CD4-positive, CD25-positive, alpha-beta regulatory T cell (primary cell): ENCODE results near the gene E2F7. TPM values are rescaled to one million over a fixed set of nuclear protein-coding genes. Genes with fewer than 3 reads are reported as not detected.

Source experiments
- ATAC-seq, 2 donors: fragments of 150-1000 bp; cut with Tn5 transposase; one replicate each; pipeline ENCODE4 v1.10.0; 2021; ENCODE audit warnings: low read depth in 2 of 2, moderate number of reproducible peaks in 2 of 2, moderate library complexity in 1 of 2
- DNase-seq, 3 donors: peaks; one replicate each; pipeline versions ENCODE4 v3.0.0 to v3.0.0-alpha.2; 2012 to 2022; ENCODE audit warnings: mixed read lengths in 1 of 3
- H3K27ac ChIP-seq: one replicate; pipeline ENCODE4 v1.7.0; 2013; ENCODE audit warnings: mild to moderate bottlenecking, low read length; ENCODE audit not compliant: insufficient read depth, poor library complexity, severe bottlenecking
- H3K27me3 ChIP-seq: one replicate; pipeline ENCODE4 v1.7.0; 2013; ENCODE audit warnings: low read length; ENCODE audit not compliant: control insufficient read depth, insufficient read depth
- H3K36me3 ChIP-seq: one replicate; pipeline ENCODE4 v1.7.0; 2013; ENCODE audit warnings: mild to moderate bottlenecking, low read length, moderate library complexity; ENCODE audit not compliant: control insufficient read depth, insufficient read depth
- H3K4me1 ChIP-seq: 2 replicates; pipeline ENCODE4 v1.7.0; 2013; ENCODE audit warnings: mild to moderate bottlenecking, low read length; ENCODE audit not compliant: insufficient read depth, control insufficient read depth, poor library complexity, severe bottlenecking
- H3K4me3 ChIP-seq: one replicate; pipeline ENCODE4 v1.7.0; 2013; ENCODE audit warnings: low read depth, mild to moderate bottlenecking, low read length, moderate library complexity
- H3K9me3 ChIP-seq, 2 experiments: 1 replicate in 1 of 2; 2 replicates in 1 of 2; pipeline ENCODE4 v1.7.0; 2013; ENCODE audit warnings: low read length in 2 of 2, mild to moderate bottlenecking in 1 of 2, moderate library complexity in 1 of 2; ENCODE audit not compliant: control insufficient read depth in 2 of 2
- H3K27ac Mint-ChIP-seq, 3 donors: one replicate each; pipeline ENCODE4 v1.8.0; 2020 to 2022; ENCODE audit warnings: mild to moderate bottlenecking in 3 of 3, mixed read lengths in 3 of 3, moderate library complexity in 2 of 3
- H3K27me3 Mint-ChIP-seq: one replicate; pipeline ENCODE4 v1.8.0; 2022; ENCODE audit warnings: mild to moderate bottlenecking, mixed read lengths
- H3K36me3 Mint-ChIP-seq: one replicate; pipeline ENCODE4 v1.8.0; 2020; ENCODE audit warnings: mixed read lengths
- H3K4me1 Mint-ChIP-seq, 4 donors: one replicate each; pipeline ENCODE4 v1.8.0; 2020 to 2022; ENCODE audit warnings: mixed read lengths in 4 of 4, mild to moderate bottlenecking in 1 of 4
- H3K4me3 Mint-ChIP-seq, 4 donors: one replicate each; pipeline ENCODE4 v1.8.0; 2020 to 2022; ENCODE audit warnings: mild to moderate bottlenecking in 4 of 4, mixed read lengths in 4 of 4, moderate library complexity in 3 of 4
- H3K9me3 Mint-ChIP-seq, 7 donors: one replicate each; pipeline ENCODE4 v1.8.0; 2020 to 2022; ENCODE audit warnings: mixed read lengths in 7 of 7, mild to moderate bottlenecking in 3 of 7, moderate library complexity in 2 of 7
- polyA plus RNA-seq, 4 donors: library from polyadenylated mRNA; unstranded; fragments of 300-500 nt; fragmentation: Illumina TruSeq; gene quantifications; one replicate each; pipeline ENCODE4 v1.2.3, GENCODE V29; 2021
- total RNA-seq: library from RNA; stranded (reverse); gene quantifications from one replicate; pipeline ENCODE4 v1.2.3, GENCODE V29; 2022

The E2F7 gene
- total and polyA plus RNA-seq, 5 donors from 2014 or later = 0.13 to 1.6 (median 0.21) TPM; not detected in 2

- ATAC-seq = no peak
- Mint-ChIP-seq H3K4me1 (peaks cover 0 to 7% (median 0%) of the 10 kb centered on the region in 4 donors), H3K36me3 (no peaks in the 10 kb centered on the region), H3K27me3 (peaks cover 11% of the 10 kb centered on the region), H3K9me3 (peaks cover 0 to 2% (median 0%) of the 10 kb centered on the region in 7 donors), H3K4me3 (no peak overlapping the region), H3K27ac (no peak overlapping the region)
- Histone ChIP-seq H3K27me3 (no peaks in the 10 kb centered on the region), H3K9me3 (no peaks in the 10 kb centered on the region), H3K4me1 (no peaks in the 10 kb centered on the region), H3K36me3 (no peaks in the 10 kb centered on the region), H3K27ac (no peak overlapping the region), H3K4me3 (no peak overlapping the region)
- no peak for DNase-seq
Measured at GRCh38 chr12:77016606-77017005, 48.8 kb downstream of the E2F7 start.

DNA sequence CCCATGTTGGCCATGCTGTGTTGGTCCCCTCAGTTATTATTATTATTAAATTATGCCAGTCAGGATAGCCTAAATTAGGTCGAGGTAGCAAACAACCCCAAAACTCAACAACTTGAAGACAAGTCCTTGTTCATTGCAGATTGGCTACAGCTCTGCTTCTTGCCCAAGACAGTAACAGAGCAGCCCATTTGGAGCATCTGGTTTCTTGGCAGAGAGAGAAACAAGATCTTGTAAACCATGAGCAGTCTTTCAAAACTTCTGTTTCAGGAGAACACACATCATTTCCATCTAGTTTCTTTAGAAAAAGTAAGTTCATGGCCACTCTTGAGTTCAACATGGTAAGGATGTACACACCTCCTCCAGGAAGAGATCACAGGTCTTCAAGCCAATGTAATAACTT lies 52.3 kb downstream of the E2F7 start:
- Histone ChIP-seq H3K4me1 (no peaks in the 10 kb centered on the region), H3K36me3 (no peaks in the 10 kb centered on the region), H3K9me3 (no peaks in the 10 kb centered on the region), H3K4me3 (no peak overlapping the region), H3K27me3 (peaks cover 4% of the 10 kb centered on the region), H3K27ac (no peak overlapping the region)
- Mint-ChIP-seq H3K9me3 (peaks cover 0 to 2% (median 0%) of the 10 kb centered on the region in 7 donors), H3K4me3 (no peak overlapping the region), H3K4me1 (peaks cover 0 to 11% (median 6%) of the 10 kb centered on the region in 4 donors), H3K36me3 (no peaks in the 10 kb centered on the region), H3K27me3 (peaks cover 22% of the 10 kb centered on the region), H3K27ac (no peak overlapping the region)
- ATAC-seq (no peak), DNase-seq (no peak)

DNA sequence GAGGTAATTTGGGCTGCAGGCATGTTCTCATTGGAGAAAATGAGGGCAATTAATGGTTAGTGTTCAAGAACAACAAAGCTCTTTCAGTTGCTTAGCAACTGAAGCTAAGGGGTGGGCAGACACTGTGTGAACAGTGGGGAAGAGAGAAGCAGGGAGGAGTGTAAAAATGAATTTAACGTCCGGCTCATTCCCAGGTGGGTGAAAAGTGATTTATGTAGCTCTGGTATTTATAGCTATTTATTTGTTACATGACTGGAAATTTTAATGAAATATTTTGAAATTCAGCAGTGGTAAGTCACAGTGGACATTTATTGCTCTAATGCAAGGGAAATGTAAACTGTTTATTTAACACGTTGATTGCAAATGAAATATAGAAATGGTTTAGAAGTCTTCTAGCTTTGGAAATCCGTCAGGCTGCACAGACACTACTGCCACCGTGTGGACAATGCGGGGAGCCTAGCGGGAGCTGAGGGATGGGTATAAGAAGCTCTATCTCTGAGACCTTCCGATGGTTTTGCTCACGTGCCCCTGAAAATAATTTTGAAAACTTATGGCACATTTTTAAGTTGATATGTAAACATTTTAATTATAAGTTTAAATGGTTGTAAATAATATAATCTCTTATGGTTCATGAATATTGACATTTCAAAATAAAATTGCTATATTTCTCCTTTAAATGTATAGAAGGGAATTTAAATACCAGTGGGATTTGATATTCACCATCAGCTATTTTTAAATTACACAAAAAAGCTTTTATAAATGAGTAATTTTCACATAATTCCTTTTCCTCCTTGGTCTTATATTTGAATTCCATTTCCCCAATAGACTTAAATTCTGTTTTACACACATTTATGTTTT lies 54.4 kb downstream of the E2F7 start:
- H3K4me3 Mint-ChIP-seq = no peak overlapping the region

GRCh38 chr12:77007476-77007875 lies 57.9 kb downstream of the E2F7 start:
- Histone ChIP-seq H3K27me3 (peaks cover 7% of the 10 kb centered on the region), H3K4me1 (no peaks in the 10 kb centered on the region), H3K36me3 (no peaks in the 10 kb centered on the region), H3K27ac (no peak overlapping the region), H3K4me3 (no peak overlapping the region), H3K9me3 (no peaks in the 10 kb centered on the region)
- Mint-ChIP-seq H3K9me3 (peaks cover 0 to under 1% (median 0%) of the 10 kb centered on the region in 7 donors), H3K36me3 (no peaks in the 10 kb centered on the region), H3K27ac (no peak overlapping the region), H3K4me1 (peaks cover 0 to 7% (median 5%) of the 10 kb centered on the region in 4 donors), H3K4me3 (no peak overlapping the region), H3K27me3 (peaks cover 40% of the 10 kb centered on the region)
- DNase-seq = no peak
- no peak for ATAC-seq

More for the DNA sequence above, 54.4 kb downstream of the E2F7 start:
- DNase-seq (peak; percentile 29 to 79 (median 41)), ATAC-seq (peak in 1 of 2 donors; percentile 57)
- Mint-ChIP-seq H3K36me3 (no peaks in the 10 kb centered on the region), H3K4me1 (peaks cover 0 to 11% (median 6%) of the 10 kb centered on the region in 4 donors), H3K27me3 (peaks cover 38% of the 10 kb centered on the region), H3K9me3 (no peaks in the 10 kb centered on the region), H3K27ac (no peak overlapping the region)
- H3K27ac ChIP-seq = no peak overlapping the region
- no peaks in the 10 kb centered on the region for H3K36me3 ChIP-seq
- H3K9me3 ChIP-seq = no peaks in the 10 kb centered on the region
- peaks cover 4% of the 10 kb centered on the region for H3K27me3 ChIP-seq
- no peaks in the 10 kb centered on the region for H3K4me1 ChIP-seq
- H3K4me3 ChIP-seq = no peak overlapping the region

GRCh38 chr12:77005611-77006098 lies 59.7 kb downstream of the E2F7 start:
- ATAC-seq = no peak
- Histone ChIP-seq H3K9me3 (no peaks in the 10 kb centered on the region), H3K27ac (no peak overlapping the region), H3K36me3 (no peaks in the 10 kb centered on the region), H3K4me1 (no peaks in the 10 kb centered on the region), H3K4me3 (no peak overlapping the region), H3K27me3 (peaks cover 7% of the 10 kb centered on the region)
- Mint-ChIP-seq H3K4me1 (peaks cover 0 to 4% (median 3%) of the 10 kb centered on the region in 4 donors), H3K27ac (no peak overlapping the region), H3K27me3 (peaks cover 37% of the 10 kb centered on the region), H3K9me3 (peaks cover 0 to 4% (median 0%) of the 10 kb centered on the region in 7 donors), H3K36me3 (no peaks in the 10 kb centered on the region), H3K4me3 (no peak overlapping the region)
- DNase-seq = peak in 1 of 3 donors; percentile 16

DNA sequence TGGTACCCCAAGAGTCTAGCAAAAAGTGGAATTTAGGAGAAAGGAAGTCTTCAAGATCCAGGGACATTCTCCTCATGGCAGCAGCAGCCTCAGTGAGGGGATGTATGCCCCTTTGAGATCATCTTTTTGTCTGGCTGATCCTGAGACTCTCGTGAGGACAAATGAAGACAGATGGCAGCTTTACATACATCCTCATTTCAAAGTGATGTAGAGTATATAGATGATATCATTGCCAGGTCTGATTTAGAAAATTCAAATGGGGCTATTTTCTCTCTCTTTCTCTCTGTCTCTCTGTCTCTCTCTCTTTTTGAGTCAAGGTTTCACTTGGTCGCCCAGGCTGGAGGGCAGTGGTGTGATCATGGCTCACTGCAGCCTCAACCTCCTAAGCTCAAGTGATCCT lies 61.5 kb downstream of the E2F7 start:
- Mint-ChIP-seq H3K36me3 (no peaks in the 10 kb centered on the region), H3K9me3 (peaks cover 0 to 4% (median 0%) of the 10 kb centered on the region in 7 donors), H3K4me1 (no peaks in the 10 kb centered on the region), H3K27ac (no peak overlapping the region), H3K27me3 (peaks cover 41% of the 10 kb centered on the region), H3K4me3 (no peak overlapping the region)
- no peak for DNase-seq
- Histone ChIP-seq H3K27ac (no peak overlapping the region), H3K4me3 (no peak overlapping the region), H3K36me3 (no peaks in the 10 kb centered on the region), H3K4me1 (no peaks in the 10 kb centered on the region), H3K9me3 (no peaks in the 10 kb centered on the region), H3K27me3 (peaks cover 6% of the 10 kb centered on the region)
- no peak for ATAC-seq

DNA sequence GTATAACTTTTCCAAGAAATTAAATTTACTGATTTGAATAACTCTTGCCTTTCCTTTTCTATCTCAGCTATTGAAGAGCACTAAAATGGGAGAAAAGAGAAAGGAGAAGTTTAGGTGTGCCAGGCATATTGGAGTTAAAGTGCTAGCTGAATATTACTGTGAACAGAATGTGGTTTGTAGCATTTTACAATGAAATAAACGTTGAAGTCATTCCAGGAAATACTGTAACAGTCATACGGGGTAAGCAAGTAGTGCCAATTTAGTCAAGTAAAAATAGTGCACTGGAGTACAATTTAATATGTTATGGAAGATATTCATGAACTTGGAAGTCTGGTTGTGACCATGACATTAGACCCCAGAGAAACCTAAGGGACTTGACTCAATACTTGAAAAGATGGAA lies 62.1 kb downstream of the E2F7 start:
- Mint-ChIP-seq H3K4me3 (no peak overlapping the region), H3K4me1 (no peaks in the 10 kb centered on the region), H3K27me3 (peaks cover 39% of the 10 kb centered on the region), H3K27ac (no peak overlapping the region), H3K36me3 (no peaks in the 10 kb centered on the region), H3K9me3 (peaks cover 0 to 4% (median 0%) of the 10 kb centered on the region in 7 donors)
- Histone ChIP-seq H3K27ac (no peak overlapping the region), H3K4me3 (no peak overlapping the region), H3K27me3 (peaks cover 5% of the 10 kb centered on the region), H3K4me1 (no peaks in the 10 kb centered on the region), H3K36me3 (no peaks in the 10 kb centered on the region), H3K9me3 (no peaks in the 10 kb centered on the region)
- ATAC-seq = no peak
- DNase-seq = peak in 1 of 3 donors; percentile 59
